Measurements from ENCODE around the gene RAB10. TPM values are rescaled to one million over a fixed set of nuclear protein-coding genes. Genes with fewer than 3 reads are reported as not detected.

The RAB10 gene
- polyA plus RNA-seq, 1 donor (not counting 4 experiments of a cell fraction or from before 2014, with no cell fraction given) = 252 TPM

GRCh38 chr2:26052740-26053139 lies 18.9 kb downstream of the RAB10 start:
- Histone ChIP-seq H4K20me1 (ENCODE audit: control insufficient read depth, extremely low read depth, insufficient read depth, low read length) (peaks cover 32% of the 10 kb centered on the region), H3K4me1 (ENCODE audit: control insufficient read depth, extremely low read depth, insufficient read depth, low read length) (peaks cover 7% of the 10 kb centered on the region)
- no peak for FAIRE-seq

GRCh38 chr2:26054598-26055348 lies 20.9 kb downstream of the RAB10 start:
- H3K4me2 ChIP-seq (ENCODE audit: control insufficient read depth, extremely low read depth, insufficient read depth, low read depth, low read length) = no peak overlapping the region
- no peaks in the 10 kb centered on the region for H3K27me3 ChIP-seq (ENCODE audit: control insufficient read depth, extremely low read depth, insufficient read depth, low read length)
- H4K20me1 ChIP-seq (ENCODE audit: control insufficient read depth, extremely low read depth, insufficient read depth, low read length) = peaks cover 31% of the 10 kb centered on the region
- dilution Hi-C loops (cut with MboI; ENCODE audit: extremely low pct_ligation_motif_present, low sequenced_read_pairs) = no loop called here
- peaks cover 0 to 3% of the 10 kb centered on the region in 2 experiments for H3K36me3 ChIP-seq (ENCODE audit: control insufficient read depth in 2 of 2, extremely low read depth in 1 of 2, insufficient read depth in 2 of 2, low read length in 2 of 2)
- H3K79me2 ChIP-seq (ENCODE audit: control insufficient read depth, insufficient read depth, low read length) = peaks cover 97% of the 10 kb centered on the region
- TF ChIP-seq CTCF (optimal IDR thresholded peaks at IDR 0.05 in 1 of 3, IDR thresholded peaks at IDR 0.05 in 1 of 3, conservative IDR thresholded peaks at IDR 0.05 in 1 of 3; ENCODE audit: extremely low read depth in 1 of 3, insufficient read depth in 2 of 3, low read length in 3 of 3) (no peak), EZH2 (IDR thresholded peaks at IDR 0.05; ENCODE audit: low read length) (no peak)
- no peaks in the 10 kb centered on the region for H3K9me3 ChIP-seq (ENCODE audit: control insufficient read depth, low read depth, low read length)
- peaks cover 3% of the 10 kb centered on the region for H3K4me1 ChIP-seq (ENCODE audit: control insufficient read depth, extremely low read depth, insufficient read depth, low read length)
- FAIRE-seq (no peak), DNase-seq (ENCODE audit: low read depth, low spot score) (no peak)
- H2AFZ ChIP-seq (ENCODE audit: control insufficient read depth, low read length) = no peak overlapping the region
- H3K27ac ChIP-seq (ENCODE audit: control insufficient read depth, insufficient read depth, low read length) = no peak overlapping the region
- H3K9ac ChIP-seq (ENCODE audit: control insufficient read depth, extremely low read depth, insufficient read depth, low read length) = no peak overlapping the region
- peaks cover 3% of the 10 kb centered on the region for H3K9me1 ChIP-seq (ENCODE audit: control insufficient read depth, extremely low read depth, insufficient read depth, low read length)
- H3K4me3 ChIP-seq (ENCODE audit: control insufficient read depth in 2 of 3, extremely low read depth in 1 of 3, insufficient read depth in 2 of 3, low read depth in 1 of 3, low read length in 3 of 3) = no peak overlapping the region

More at GRCh38 chr2:26052740-26053139, 18.9 kb downstream of the RAB10 start:
- Histone ChIP-seq H3K79me2 (ENCODE audit: control insufficient read depth, insufficient read depth, low read length) (peaks cover 97% of the 10 kb centered on the region), H3K9me1 (ENCODE audit: control insufficient read depth, extremely low read depth, insufficient read depth, low read length) (peaks cover 3% of the 10 kb centered on the region), H3K27me3 (ENCODE audit: control insufficient read depth, extremely low read depth, insufficient read depth, low read length) (no peaks in the 10 kb centered on the region), H3K9me3 (ENCODE audit: control insufficient read depth, low read depth, low read length) (no peaks in the 10 kb centered on the region), H3K27ac (ENCODE audit: control insufficient read depth, insufficient read depth, low read length) (no peak overlapping the region), H3K4me3 (ENCODE audit: control insufficient read depth in 2 of 3, extremely low read depth in 1 of 3, insufficient read depth in 2 of 3, low read depth in 1 of 3, low read length in 3 of 3) (no peak overlapping the region), H3K4me2 (ENCODE audit: control insufficient read depth, extremely low read depth, insufficient read depth, low read depth, low read length) (no peak overlapping the region), H3K36me3 (ENCODE audit: control insufficient read depth in 2 of 2, extremely low read depth in 1 of 2, insufficient read depth in 2 of 2, low read length in 2 of 2) (no peaks in the 10 kb centered on the region), H2AFZ (ENCODE audit: control insufficient read depth, low read length) (no peak overlapping the region), H3K9ac (ENCODE audit: control insufficient read depth, extremely low read depth, insufficient read depth, low read length) (no peak overlapping the region)
- dilution Hi-C loops (cut with MboI; ENCODE audit: extremely low pct_ligation_motif_present, low sequenced_read_pairs) = no loop called here
- DNase-seq (ENCODE audit: low read depth, low spot score) = no peak
- TF ChIP-seq CTCF (optimal IDR thresholded peaks at IDR 0.05 in 1 of 3, IDR thresholded peaks at IDR 0.05 in 1 of 3, conservative IDR thresholded peaks at IDR 0.05 in 1 of 3; ENCODE audit: extremely low read depth in 1 of 3, insufficient read depth in 2 of 3, low read length in 3 of 3) (no peak), EZH2 (IDR thresholded peaks at IDR 0.05; ENCODE audit: low read length) (no peak)

Data from keratinocyte (primary cell).